Measurements from ENCODE around the gene KLHL26.

Gene KLHL26

GRCh38 chr19:18660939-18661670 lies 24.3 kb downstream of the KLHL26 start:
- TF ChIP-seq, protein P1, sequence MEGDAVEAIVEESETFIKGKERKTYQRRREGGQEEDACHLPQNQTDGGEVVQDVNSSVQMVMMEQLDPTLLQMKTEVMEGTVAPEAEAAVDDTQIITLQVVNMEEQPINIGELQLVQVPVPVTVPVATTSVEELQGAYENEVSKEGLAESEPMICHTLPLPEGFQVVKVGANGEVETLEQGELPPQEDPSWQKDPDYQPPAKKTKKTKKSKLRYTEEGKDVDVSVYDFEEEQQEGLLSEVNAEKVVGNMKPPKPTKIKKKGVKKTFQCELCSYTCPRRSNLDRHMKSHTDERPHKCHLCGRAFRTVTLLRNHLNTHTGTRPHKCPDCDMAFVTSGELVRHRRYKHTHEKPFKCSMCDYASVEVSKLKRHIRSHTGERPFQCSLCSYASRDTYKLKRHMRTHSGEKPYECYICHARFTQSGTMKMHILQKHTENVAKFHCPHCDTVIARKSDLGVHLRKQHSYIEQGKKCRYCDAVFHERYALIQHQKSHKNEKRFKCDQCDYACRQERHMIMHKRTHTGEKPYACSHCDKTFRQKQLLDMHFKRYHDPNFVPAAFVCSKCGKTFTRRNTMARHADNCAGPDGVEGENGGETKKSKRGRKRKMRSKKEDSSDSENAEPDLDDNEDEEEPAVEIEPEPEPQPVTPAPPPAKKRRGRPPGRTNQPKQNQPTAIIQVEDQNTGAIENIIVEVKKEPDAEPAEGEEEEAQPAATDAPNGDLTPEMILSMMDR (conservative IDR thresholded peaks at IDR 0.05): no peak
- no peak overlapping the region for H3K27ac ChIP-seq

DNA sequence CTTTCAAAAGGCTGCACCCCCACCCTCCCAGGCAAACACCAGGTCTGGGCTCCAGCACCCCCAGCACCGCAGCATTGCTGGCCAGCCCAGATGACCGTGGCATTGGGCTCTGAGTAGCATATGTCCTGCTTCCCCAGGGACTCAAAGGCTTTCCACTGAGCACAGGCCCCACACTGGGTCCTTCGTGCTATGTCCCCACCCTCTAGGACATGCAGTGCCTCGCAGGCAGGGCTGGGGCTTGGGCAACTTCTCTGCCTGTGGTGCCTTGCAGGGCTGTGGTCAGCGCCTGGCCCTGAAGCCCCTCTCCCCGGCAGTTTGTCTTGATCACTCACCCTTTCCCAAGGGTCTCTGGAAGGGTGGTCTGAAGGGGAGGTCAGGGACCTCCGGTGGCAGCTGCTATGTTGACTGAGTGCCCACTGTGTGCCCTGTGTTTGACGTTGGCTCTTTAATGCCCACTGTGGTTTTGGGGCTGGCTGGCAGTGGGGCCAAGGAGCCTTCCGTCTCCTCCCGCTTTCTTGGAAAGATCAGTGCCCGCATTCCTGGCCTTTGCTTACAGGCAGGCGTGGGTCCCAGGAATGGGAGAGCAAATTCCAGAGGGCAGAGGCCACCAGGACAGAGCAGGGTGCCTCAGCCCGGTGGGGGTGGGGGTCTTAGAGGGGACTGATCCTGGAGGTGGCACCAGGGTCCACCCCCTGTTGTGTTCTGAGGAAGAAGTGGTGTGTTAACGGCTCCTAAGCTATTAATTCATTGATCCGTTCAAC lies 26.3 kb downstream of the KLHL26 start:
- TF ChIP-seq, protein P1 (conservative IDR thresholded peaks at IDR 0.05): no peak
- H3K27ac ChIP-seq: no peak overlapping the region

DNA sequence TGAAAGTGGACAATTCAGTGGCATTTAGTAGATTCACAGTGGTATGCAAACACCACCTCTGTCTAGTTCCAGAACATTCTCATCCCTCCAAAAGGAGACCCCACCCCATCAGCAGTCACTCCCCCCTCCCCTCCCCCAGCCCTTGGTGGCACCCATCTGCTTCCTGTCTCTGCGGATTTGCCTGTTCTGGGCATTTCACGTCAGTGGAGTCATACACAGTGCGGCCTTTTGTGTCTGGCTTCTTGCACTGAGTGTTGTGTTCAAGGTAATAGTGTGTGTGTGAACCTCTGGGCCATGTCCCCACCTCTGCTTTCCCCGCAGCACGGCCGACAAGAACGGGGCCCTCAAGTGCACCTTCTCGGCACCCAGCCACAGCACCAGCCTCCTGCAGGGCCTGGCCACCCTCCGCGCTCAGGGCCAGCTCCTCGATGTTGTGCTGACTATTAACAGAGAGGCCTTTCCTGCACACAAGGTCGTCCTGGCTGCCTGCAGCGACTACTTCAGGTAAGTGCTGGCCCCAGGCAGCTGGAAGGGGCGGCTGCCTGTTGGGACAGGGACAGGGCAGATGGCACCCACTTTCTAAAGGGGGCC lies 27.2 kb downstream of the KLHL26 start:
- H3K27ac ChIP-seq: no peak overlapping the region
- TF ChIP-seq, protein P1 (conservative IDR thresholded peaks at IDR 0.05): no peak

GRCh38 chr19:18665771-18666202 lies 29.0 kb downstream of the KLHL26 start:
- TF ChIP-seq, protein P1 (conservative IDR thresholded peaks at IDR 0.05): no peak
- H3K27ac ChIP-seq: no peak overlapping the region

- H3K27ac ChIP-seq: no peak overlapping the region
- TF ChIP-seq, protein P1 (conservative IDR thresholded peaks at IDR 0.05): no peak
Measured at GRCh38 chr19:18666317-18666716, 29.5 kb downstream of the KLHL26 start.

GRCh38 chr19:18666784-18667183 lies 30.0 kb downstream of the KLHL26 start:
- TF ChIP-seq, protein P1 (conservative IDR thresholded peaks at IDR 0.05): no peak
- no peak overlapping the region for H3K27ac ChIP-seq

GRCh38 chr19:18667531-18668251 lies 30.9 kb downstream of the KLHL26 start:
- no peak overlapping the region for H3K27ac ChIP-seq
- TF ChIP-seq, protein P1 (conservative IDR thresholded peaks at IDR 0.05): no peak
